Heart right ventricle (tissue), 16 donors: ENCODE data around the gene PPIG. TPM values are rescaled to one million over a fixed set of nuclear protein-coding genes. Genes with fewer than 3 reads are reported as not detected.
"Not testable (repeated sequence)": the region's sequence is repeated elsewhere in the genome, so short reads cannot be mapped to it uniquely, and the experiment has no call there.

Experiments
- ATAC-seq, 8 donors: fragments of 200-7000 bp; cut with Tn5 transposase; one replicate each; pipeline ENCODE4 v1.9.1; 2020; ENCODE audit warnings: mild to moderate bottlenecking in 8 of 8, moderate library complexity in 8 of 8, moderate number of reproducible peaks in 1 of 8
- DNase-seq, 2 donors: peaks; one replicate each; pipeline ENCODE4 v3.0.0-alpha.2; 2020
- H3K27ac ChIP-seq, 10 donors: fragments of 200-600 bp; sonication (generic) in 2 of 10; one replicate each; pipeline versions ENCODE4 v1.5.0 to v1.8.0; 2020 to 2022; ENCODE audit warnings: mild to moderate bottlenecking in 3 of 10
- H3K27me3 ChIP-seq, 7 donors: fragments of 200-600 bp; one replicate each; pipeline ENCODE4 v1.8.0; 2021 to 2022; ENCODE audit warnings: mild to moderate bottlenecking in 2 of 7
- H3K36me3 ChIP-seq, 9 donors: fragments of 200-600 bp; sonication (generic) in 1 of 9; one replicate each; pipeline versions ENCODE4 v1.5.0 to v1.8.0; 2020 to 2022; ENCODE audit warnings: mild to moderate bottlenecking in 2 of 9
- H3K4me1 ChIP-seq, 9 donors: fragments of 200-600 bp; sonication (generic) in 1 of 9; one replicate each; pipeline versions ENCODE4 v1.5.0 to v1.8.0; 2020 to 2022; ENCODE audit warnings: mild to moderate bottlenecking in 4 of 9
- H3K4me3 ChIP-seq, 10 donors: fragments of 200-600 bp; sonication (generic) in 2 of 10; one replicate each; pipeline versions ENCODE4 v1.5.0 to v1.8.0; 2020 to 2022; ENCODE audit warnings: mild to moderate bottlenecking in 7 of 10, moderate library complexity in 2 of 10
- H3K9me3 ChIP-seq, 11 donors: fragments of 200-600 bp in 10 of 11; sonication (generic) in 2 of 11; one replicate each; pipeline versions ENCODE4 v1.5.0 to v1.8.0; 2013 to 2022; ENCODE audit warnings: mild to moderate bottlenecking in 2 of 11, control low read depth in 1 of 11, moderate library complexity in 1 of 11
- CTCF ChIP-seq, 9 donors: fragments of 200-600 bp; sonication (generic) in 2 of 9; IDR thresholded peaks; one replicate each; pipeline versions ENCODE4 v1.5.0 to v1.8.0; 2021 to 2022; ENCODE audit warnings: antibody characterized with exemption in 9 of 9, mild to moderate bottlenecking in 5 of 9, moderate library complexity in 1 of 9
- WGBS, 2 donors: extraction: QIAGEN DNeasy Blood & Tissue Kit; methylation state at CpG; one replicate each; pipeline ENCODE4 v1.1.7; 2013; ENCODE audit warnings: inconsistent platforms in 1 of 2; 5-methylcytosine and 5-hydroxymethylcytosine counted together
- intact Hi-C, 10 donors: fragments of 100-400 bp; cut with DNase I; formaldehyde crosslinking; loops; one replicate each; pipeline versions ENCODE4 v1.11.1 to v1.14.2; 2022
- polyA plus RNA-seq, 2 donors: library from polyadenylated mRNA; stranded (reverse); fragments of 200-250 nt; gene quantifications; one replicate each; pipeline ENCODE4 v1.2.3, GENCODE V29; 2013
- total RNA-seq, 10 donors: library from RNA; stranded (reverse); fragmentation: NEBNext Ultra II Directional in 3 of 10; extraction: Animal tissue kit (Norgen Biotek cat#: 25700) in 3 of 10; gene quantifications; one replicate each; pipeline versions ENCODE4 v1.2.1 to v1.2.4, GENCODE V29; 2021 to 2023
- donor health status: Arrhythmogenic right ventricular cardiomyopathy.
- donor health status: ischemic (EF 13 %, LVEDD 7.1; RV severe dilation, severe dysfunction).
- donor health status: healthy with polysubstance abuse.
- donor health status: DM: no; HTN: yes; CAD: no.
- donor health status: DM: no; HTN: no; CAD: no.
- donor health status: ischemic (EF 25% LVEDD 6.9; RV normal size, moderate dysfunction).
- donor health status: ischemic (EF 25% LVEDD 5.7; RV mildly dilated, moderate dysfunction).
- donor health status: healthy.
- donor health status: DM: yes; HTN: yes; CAD: no.
- donor health status: Ischemic cardiomyopathy.
- donor health status: ischemic (EF 35%, LVEDD 5.7; RV mildly dilated, moderate dysfunction).
- donor health status: nonischemic (EF 11% LVEDD 7.7; RV severe dilation, severe dysfunction).
- donor health status: DM: yes; HTN: yes; CAD: no.
- donor health status: PGD.
- donor health status: ischemic (EF 29% LVEDD 5.4; RV normal size, mild dysfunction).
- donor health status: nonischemic (EF 23%, LVEDD 6.1; RV moderate dilation, normal function).

PPIG gene
- total and polyA plus RNA-seq, 12 donors, result 15.6 to 94.5 (median 40.9) TPM

GRCh38 chr2:169546756-169547155 is 37.4 kb upstream of the PPIG start:
- Histone ChIP-seq H3K9me3 (no peaks in the 10 kb centered on the region), H3K27me3 (no peaks in the 10 kb centered on the region), H3K27ac (no peak overlapping the region), H3K36me3 (peaks cover 0 to 98% (median 8%) of the 10 kb centered on the region in 9 donors), H3K4me3 (no peak overlapping the region), H3K4me1 (peaks cover 0 to 5% (median 0%) of the 10 kb centered on the region in 9 donors)
- intact Hi-C loops, result no loop called here
- no peak for TF ChIP-seq CTCF (IDR thresholded peaks at IDR 0.05)
- no peak for DNase-seq
- no peak for ATAC-seq
- WGBS, 2 donors, result 96 to 98% methylated on average over 2 of the region's 2 CpGs

- TF ChIP-seq CTCF (IDR thresholded peaks at IDR 0.05), result no peak
- Histone ChIP-seq H3K36me3 (peaks cover 0 to 68% (median 12%) of the 10 kb centered on the region in 9 donors), H3K27ac (no peak overlapping the region), H3K4me3 (no peak overlapping the region), H3K9me3 (no peaks in the 10 kb centered on the region), H3K27me3 (no peaks in the 10 kb centered on the region), H3K4me1 (no peaks in the 10 kb centered on the region)
- DNase-seq, result no peak
- no peak for ATAC-seq
- intact Hi-C loops, result no loop called here
- 98 to 100% methylated on average over 1 of the region's 1 CpG for WGBS, 2 donors
These were observed 22.8 kb upstream of the PPIG start for GRCh38 chr2:169561364-169561763.

GRCh38 chr2:169562084-169562483 is 22.1 kb upstream of the PPIG start:
- H3K36me3 ChIP-seq, result peaks cover 0 to 68% (median 5%) of the 10 kb centered on the region in 9 donors
- H3K27ac ChIP-seq, H3K4me3 ChIP-seq, ATAC-seq, DNase-seq, intact Hi-C loops, H3K4me1 ChIP-seq, H3K9me3 ChIP-seq, H3K27me3 ChIP-seq: not testable (repeated sequence)
- WGBS, 2 donors, result 98 to 100% methylated on average over 5 of the region's 5 CpGs

GRCh38 chr2:169562519-169562918 is 21.6 kb upstream of the PPIG start:
- ATAC-seq (no peak), DNase-seq (no peak)
- Histone ChIP-seq H3K36me3 (peaks cover 0 to 71% (median 5%) of the 10 kb centered on the region in 9 donors), H3K27me3 (no peaks in the 10 kb centered on the region), H3K27ac (no peak overlapping the region), H3K4me1 (no peaks in the 10 kb centered on the region), H3K9me3 (no peaks in the 10 kb centered on the region), H3K4me3 (no peak overlapping the region)
- WGBS, 2 donors, result 89 to 92% methylated on average over 2 of the region's 2 CpGs
- intact Hi-C loops, result no loop called here
- TF ChIP-seq CTCF (IDR thresholded peaks at IDR 0.05), result no peak

- Histone ChIP-seq H3K36me3 (peaks cover 0 to 53% (median 0%) of the 10 kb centered on the region in 9 donors), H3K4me3 (no peak overlapping the region), H3K9me3 (no peaks in the 10 kb centered on the region), H3K27me3 (no peaks in the 10 kb centered on the region), H3K27ac (no peak overlapping the region), H3K4me1 (peaks cover 0 to 8% (median 0%) of the 10 kb centered on the region in 9 donors)
- intact Hi-C loops, result no loop called here
- 53 to 94% methylated on average over 1 of the region's 1 CpG for WGBS, 2 donors
- no peak for ATAC-seq
- TF ChIP-seq CTCF (IDR thresholded peaks at IDR 0.05), result no peak
- DNase-seq, result no peak
These were observed 18.5 kb upstream of the PPIG start for GRCh38 chr2:169565686-169566085.
